ENCODE results near the gene PPP1R1B. TPM values are rescaled to one million over a fixed set of nuclear protein-coding genes. Genes with fewer than 3 reads are reported as not detected.

The PPP1R1B gene
- total and polyA plus RNA-seq, 9 of the 15 experiments (the other 6 are each of a cell fraction or from before 2014, with no cell fraction given), result 0.07 to 0.18 (median 0.10) TPM; not detected in 4

DNA sequence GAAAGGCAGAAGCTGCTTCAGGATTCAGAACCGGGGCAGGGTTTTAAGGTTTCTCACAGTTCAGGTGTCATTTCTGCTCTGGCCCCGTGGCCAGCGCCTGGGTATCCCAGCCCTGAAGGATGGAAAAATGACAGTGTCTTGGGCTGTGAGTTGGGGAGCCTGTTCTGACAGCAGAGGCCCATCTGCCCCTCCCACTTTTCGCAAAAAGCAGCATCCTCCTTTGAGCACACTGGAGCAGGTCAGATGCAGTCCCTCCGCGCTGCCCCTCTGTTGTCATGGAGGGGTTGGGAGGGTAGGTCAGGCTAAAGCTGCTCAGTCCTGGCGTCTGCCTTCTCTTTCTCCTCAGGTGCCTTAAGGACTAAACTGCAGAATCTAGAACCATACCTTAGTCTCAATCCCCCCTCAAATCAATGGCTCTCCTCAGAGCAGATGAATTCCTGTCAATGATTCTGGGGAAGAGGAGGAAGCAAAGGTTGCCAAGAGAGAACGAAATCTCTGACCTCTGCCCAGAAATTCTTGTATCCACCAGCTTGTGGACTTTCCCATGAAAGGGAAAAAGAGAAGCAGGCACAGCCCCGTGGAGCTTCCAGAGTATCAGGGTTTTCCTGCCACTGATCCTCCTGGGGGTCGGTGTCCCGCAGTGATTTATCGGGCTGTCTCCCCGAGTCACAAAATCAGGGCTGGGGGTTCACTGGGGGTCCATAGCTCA lies 26.3 kb upstream of the PPP1R1B start:
- Histone ChIP-seq H3K36me3 (ENCODE audit: control insufficient read depth, insufficient read depth, low read length) (no peaks in the 10 kb centered on the region), H3K27me3 (ENCODE audit: control insufficient read depth in 2 of 2, insufficient read depth in 2 of 2, low read length in 2 of 2) (peaks cover 57 to 85% of the 10 kb centered on the region in 2 experiments), H2AFZ (ENCODE audit: low read depth, low read length) (no peak overlapping the region), H3K9me1 (ENCODE audit: control insufficient read depth, insufficient read depth, low read length) (no peaks in the 10 kb centered on the region), H3K9ac (ENCODE audit: insufficient read depth in 1 of 2, low read depth in 2 of 2, low read length in 2 of 2) (no peak overlapping the region), H3K4me3 (no peak overlapping the region), H3K4me2 (ENCODE audit: insufficient read depth, low read length) (no peak overlapping the region), H4K20me1 (replicated peaks; ENCODE audit: control insufficient read depth, insufficient read depth, low read length) (peaks cover 3% of the 10 kb centered on the region), H3K27ac (ENCODE audit: extremely low read depth, low read depth, low read length) (no peak overlapping the region), H3K9me3 (replicated peaks; ENCODE audit: control insufficient read depth, insufficient read depth, low read depth, low read length) (no peaks in the 10 kb centered on the region), H3K79me2 (ENCODE audit: control insufficient read depth, insufficient read depth, low read length) (no peaks in the 10 kb centered on the region), H3K4me1 (replicated peaks in 1 of 2; ENCODE audit: control insufficient read depth in 2 of 2, insufficient read depth in 2 of 2, low read length in 2 of 2) (peaks cover 0 to 36% of the 10 kb centered on the region in 2 experiments; a peak in 2 of 5 replicates)
- BruUV-seq (replicated peaks), result no TSS peak
- ChIA-PET CTCF (ENCODE audit: low intra/inter-chr PET ratio) (no interaction called here), POLR2A (interaction anchor here (0.8 to 1.2 kb wide), 3 partner anchors 13 to 22 kb away, joined by 3 read pairs; no protein-coding TSS in a partner anchor)
- FAIRE-seq, result no peak
- 0% methylated on average over 13 of the region's 13 CpGs for WGBS (ENCODE audit: insufficient coverage, low coverage, missing lambda C conversion rate)
- DNase-seq (ENCODE audit: extremely low read depth in 1 of 4, low spot score in 3 of 4), result no peak
- intact Hi-C loops (cut with micrococcal nuclease), result no loop called here
- no peak for ATAC-seq
- in situ Hi-C loops (cut with MboI), result loop anchor here (5.0 kb wide), 1 partner anchor 43 kb away; no protein-coding TSS in a partner anchor
- TF ChIP-seq, protein P1, sequence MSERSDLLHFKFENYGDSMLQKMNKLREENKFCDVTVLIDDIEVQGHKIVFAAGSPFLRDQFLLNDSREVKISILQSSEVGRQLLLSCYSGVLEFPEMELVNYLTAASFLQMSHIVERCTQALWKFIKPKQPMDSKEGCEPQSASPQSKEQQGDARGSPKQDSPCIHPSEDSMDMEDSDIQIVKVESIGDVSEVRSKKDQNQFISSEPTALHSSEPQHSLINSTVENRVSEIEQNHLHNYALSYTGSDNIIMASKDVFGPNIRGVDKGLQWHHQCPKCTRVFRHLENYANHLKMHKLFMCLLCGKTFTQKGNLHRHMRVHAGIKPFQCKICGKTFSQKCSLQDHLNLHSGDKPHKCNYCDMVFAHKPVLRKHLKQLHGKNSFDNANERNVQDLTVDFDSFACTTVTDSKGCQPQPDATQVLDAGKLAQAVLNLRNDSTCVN (CRISPR knock-in tag; IDR thresholded peaks at IDR 0.05), result no peak
- TF ChIP-seq GTF2E2 (tag; IDR thresholded peaks at IDR 0.05) (no peak), PCBP2 (IDR thresholded peaks at IDR 0.05; ENCODE audit: low read depth, low read length, poor library complexity, severe bottlenecking) (no peak), U2AF1 (optimal IDR thresholded peaks at IDR 0.05; ENCODE audit: low read depth, low read length) (no peak), SP1 (CRISPR knock-in tag; IDR thresholded peaks at IDR 0.05) (no peak), NFATC3 (IDR thresholded peaks at IDR 0.05) (no peak)
- TF ChIP-seq, protein P2, sequence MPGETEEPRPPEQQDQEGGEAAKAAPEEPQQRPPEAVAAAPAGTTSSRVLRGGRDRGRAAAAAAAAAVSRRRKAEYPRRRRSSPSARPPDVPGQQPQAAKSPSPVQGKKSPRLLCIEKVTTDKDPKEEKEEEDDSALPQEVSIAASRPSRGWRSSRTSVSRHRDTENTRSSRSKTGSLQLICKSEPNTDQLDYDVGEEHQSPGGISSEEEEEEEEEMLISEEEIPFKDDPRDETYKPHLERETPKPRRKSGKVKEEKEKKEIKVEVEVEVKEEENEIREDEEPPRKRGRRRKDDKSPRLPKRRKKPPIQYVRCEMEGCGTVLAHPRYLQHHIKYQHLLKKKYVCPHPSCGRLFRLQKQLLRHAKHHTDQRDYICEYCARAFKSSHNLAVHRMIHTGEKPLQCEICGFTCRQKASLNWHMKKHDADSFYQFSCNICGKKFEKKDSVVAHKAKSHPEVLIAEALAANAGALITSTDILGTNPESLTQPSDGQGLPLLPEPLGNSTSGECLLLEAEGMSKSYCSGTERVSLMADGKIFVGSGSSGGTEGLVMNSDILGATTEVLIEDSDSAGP (CRISPR knock-in tag; IDR thresholded peaks at IDR 0.05), result no peak
- TF ChIP-seq, protein P3, sequence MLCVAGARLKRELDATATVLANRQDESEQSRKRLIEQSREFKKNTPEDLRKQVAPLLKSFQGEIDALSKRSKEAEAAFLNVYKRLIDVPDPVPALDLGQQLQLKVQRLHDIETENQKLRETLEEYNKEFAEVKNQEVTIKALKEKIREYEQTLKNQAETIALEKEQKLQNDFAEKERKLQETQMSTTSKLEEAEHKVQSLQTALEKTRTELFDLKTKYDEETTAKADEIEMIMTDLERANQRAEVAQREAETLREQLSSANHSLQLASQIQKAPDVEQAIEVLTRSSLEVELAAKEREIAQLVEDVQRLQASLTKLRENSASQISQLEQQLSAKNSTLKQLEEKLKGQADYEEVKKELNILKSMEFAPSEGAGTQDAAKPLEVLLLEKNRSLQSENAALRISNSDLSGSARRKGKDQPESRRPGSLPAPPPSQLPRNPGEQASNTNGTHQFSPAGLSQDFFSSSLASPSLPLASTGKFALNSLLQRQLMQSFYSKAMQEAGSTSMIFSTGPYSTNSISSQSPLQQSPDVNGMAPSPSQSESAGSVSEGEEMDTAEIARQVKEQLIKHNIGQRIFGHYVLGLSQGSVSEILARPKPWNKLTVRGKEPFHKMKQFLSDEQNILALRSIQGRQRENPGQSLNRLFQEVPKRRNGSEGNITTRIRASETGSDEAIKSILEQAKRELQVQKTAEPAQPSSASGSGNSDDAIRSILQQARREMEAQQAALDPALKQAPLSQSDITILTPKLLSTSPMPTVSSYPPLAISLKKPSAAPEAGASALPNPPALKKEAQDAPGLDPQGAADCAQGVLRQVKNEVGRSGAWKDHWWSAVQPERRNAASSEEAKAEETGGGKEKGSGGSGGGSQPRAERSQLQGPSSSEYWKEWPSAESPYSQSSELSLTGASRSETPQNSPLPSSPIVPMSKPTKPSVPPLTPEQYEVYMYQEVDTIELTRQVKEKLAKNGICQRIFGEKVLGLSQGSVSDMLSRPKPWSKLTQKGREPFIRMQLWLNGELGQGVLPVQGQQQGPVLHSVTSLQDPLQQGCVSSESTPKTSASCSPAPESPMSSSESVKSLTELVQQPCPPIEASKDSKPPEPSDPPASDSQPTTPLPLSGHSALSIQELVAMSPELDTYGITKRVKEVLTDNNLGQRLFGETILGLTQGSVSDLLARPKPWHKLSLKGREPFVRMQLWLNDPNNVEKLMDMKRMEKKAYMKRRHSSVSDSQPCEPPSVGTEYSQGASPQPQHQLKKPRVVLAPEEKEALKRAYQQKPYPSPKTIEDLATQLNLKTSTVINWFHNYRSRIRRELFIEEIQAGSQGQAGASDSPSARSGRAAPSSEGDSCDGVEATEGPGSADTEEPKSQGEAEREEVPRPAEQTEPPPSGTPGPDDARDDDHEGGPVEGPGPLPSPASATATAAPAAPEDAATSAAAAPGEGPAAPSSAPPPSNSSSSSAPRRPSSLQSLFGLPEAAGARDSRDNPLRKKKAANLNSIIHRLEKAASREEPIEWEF (CRISPR knock-in tag; IDR thresholded peaks at IDR 0.05), result no peak
